Measurements from ENCODE around the gene TYR.

GRCh38 chr11:89235976-89236375 lies 58.3 kb downstream of the TYR start:
- no peak for TF ChIP-seq SIN3A (IDR thresholded peaks at IDR 0.05; ENCODE audit: borderline replicate concordance, insufficient read depth, low read depth, low read length)
- TF ChIP-seq, protein P1, sequence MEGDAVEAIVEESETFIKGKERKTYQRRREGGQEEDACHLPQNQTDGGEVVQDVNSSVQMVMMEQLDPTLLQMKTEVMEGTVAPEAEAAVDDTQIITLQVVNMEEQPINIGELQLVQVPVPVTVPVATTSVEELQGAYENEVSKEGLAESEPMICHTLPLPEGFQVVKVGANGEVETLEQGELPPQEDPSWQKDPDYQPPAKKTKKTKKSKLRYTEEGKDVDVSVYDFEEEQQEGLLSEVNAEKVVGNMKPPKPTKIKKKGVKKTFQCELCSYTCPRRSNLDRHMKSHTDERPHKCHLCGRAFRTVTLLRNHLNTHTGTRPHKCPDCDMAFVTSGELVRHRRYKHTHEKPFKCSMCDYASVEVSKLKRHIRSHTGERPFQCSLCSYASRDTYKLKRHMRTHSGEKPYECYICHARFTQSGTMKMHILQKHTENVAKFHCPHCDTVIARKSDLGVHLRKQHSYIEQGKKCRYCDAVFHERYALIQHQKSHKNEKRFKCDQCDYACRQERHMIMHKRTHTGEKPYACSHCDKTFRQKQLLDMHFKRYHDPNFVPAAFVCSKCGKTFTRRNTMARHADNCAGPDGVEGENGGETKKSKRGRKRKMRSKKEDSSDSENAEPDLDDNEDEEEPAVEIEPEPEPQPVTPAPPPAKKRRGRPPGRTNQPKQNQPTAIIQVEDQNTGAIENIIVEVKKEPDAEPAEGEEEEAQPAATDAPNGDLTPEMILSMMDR (IDR thresholded peaks at IDR 0.05), result no peak
- no peak for TF ChIP-seq POLR2AphosphoS5 (IDR thresholded peaks at IDR 0.05; ENCODE audit: low read depth, low read length)
- TF ChIP-seq, protein P2, sequence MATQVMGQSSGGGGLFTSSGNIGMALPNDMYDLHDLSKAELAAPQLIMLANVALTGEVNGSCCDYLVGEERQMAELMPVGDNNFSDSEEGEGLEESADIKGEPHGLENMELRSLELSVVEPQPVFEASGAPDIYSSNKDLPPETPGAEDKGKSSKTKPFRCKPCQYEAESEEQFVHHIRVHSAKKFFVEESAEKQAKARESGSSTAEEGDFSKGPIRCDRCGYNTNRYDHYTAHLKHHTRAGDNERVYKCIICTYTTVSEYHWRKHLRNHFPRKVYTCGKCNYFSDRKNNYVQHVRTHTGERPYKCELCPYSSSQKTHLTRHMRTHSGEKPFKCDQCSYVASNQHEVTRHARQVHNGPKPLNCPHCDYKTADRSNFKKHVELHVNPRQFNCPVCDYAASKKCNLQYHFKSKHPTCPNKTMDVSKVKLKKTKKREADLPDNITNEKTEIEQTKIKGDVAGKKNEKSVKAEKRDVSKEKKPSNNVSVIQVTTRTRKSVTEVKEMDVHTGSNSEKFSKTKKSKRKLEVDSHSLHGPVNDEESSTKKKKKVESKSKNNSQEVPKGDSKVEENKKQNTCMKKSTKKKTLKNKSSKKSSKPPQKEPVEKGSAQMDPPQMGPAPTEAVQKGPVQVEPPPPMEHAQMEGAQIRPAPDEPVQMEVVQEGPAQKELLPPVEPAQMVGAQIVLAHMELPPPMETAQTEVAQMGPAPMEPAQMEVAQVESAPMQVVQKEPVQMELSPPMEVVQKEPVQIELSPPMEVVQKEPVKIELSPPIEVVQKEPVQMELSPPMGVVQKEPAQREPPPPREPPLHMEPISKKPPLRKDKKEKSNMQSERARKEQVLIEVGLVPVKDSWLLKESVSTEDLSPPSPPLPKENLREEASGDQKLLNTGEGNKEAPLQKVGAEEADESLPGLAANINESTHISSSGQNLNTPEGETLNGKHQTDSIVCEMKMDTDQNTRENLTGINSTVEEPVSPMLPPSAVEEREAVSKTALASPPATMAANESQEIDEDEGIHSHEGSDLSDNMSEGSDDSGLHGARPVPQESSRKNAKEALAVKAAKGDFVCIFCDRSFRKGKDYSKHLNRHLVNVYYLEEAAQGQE (IDR thresholded peaks at IDR 0.05; ENCODE audit: insufficient read depth in 1 of 2, low read depth in 2 of 2, low read length in 1 of 2), result no peak
- no peak for TF ChIP-seq TCF7L2 (IDR thresholded peaks at IDR 0.05; ENCODE audit: low read depth, low read length)
